Fibroblast of the aortic adventitia (primary cell): Measurements from ENCODE around the gene TEX261. TPM values are rescaled to one million over a fixed set of nuclear protein-coding genes. Genes with fewer than 3 reads are reported as not detected.

ENCODE experiments used
- DNase-seq: peaks from one replicate; pipeline ENCODE4 v3.0.0-alpha.2; 2010; ENCODE audit warnings: low read depth
- H3K4me3 ChIP-seq: 2 replicates; pipeline ENCODE4 v1.5.1; 2011; ENCODE audit warnings: low read depth, mild to moderate bottlenecking, control low read depth, low read length, moderate library complexity
- total RNA-seq: library from RNA; depleted of rRNA; stranded (reverse); fragments of >200 nt; gene quantifications from 2 replicates; pipeline ENCODE4 v1.2.3, GENCODE V29; 2012; ENCODE audit warnings: low replicate concordance
- TF ChIP-seq, protein P1 (sequence below): IDR thresholded peaks from 2 replicates; pipeline ENCODE4 v1.5.1; 2011; ENCODE audit warnings: mild to moderate bottlenecking, low read length, control low read depth, inconsistent platforms; ENCODE audit not compliant: insufficient read depth

Gene TEX261
- total RNA-seq, 1 donor = 44.2 TPM

DNA sequence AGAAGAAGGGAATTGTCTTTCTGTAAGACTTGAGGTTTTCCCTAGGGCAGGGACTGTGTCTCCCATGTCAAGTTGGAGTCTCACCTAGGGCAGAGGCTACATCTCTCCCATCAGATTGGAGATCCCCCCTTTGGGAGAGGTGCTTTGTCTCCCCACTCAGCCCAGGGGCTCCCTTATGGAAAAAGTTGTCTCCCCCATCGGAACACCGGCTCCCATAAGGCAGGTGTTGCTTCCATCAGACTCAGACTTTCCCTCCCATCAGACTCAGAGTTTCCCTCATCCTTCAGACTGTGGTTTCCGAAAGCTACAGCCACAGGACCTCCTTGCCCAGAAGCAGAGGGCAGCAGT is 10.5 kb downstream of the TEX261 start:
- DNase-seq = no peak
- H3K4me3 ChIP-seq = no peak overlapping the region
- TF ChIP-seq, protein P1, sequence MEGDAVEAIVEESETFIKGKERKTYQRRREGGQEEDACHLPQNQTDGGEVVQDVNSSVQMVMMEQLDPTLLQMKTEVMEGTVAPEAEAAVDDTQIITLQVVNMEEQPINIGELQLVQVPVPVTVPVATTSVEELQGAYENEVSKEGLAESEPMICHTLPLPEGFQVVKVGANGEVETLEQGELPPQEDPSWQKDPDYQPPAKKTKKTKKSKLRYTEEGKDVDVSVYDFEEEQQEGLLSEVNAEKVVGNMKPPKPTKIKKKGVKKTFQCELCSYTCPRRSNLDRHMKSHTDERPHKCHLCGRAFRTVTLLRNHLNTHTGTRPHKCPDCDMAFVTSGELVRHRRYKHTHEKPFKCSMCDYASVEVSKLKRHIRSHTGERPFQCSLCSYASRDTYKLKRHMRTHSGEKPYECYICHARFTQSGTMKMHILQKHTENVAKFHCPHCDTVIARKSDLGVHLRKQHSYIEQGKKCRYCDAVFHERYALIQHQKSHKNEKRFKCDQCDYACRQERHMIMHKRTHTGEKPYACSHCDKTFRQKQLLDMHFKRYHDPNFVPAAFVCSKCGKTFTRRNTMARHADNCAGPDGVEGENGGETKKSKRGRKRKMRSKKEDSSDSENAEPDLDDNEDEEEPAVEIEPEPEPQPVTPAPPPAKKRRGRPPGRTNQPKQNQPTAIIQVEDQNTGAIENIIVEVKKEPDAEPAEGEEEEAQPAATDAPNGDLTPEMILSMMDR = no peak

DNA sequence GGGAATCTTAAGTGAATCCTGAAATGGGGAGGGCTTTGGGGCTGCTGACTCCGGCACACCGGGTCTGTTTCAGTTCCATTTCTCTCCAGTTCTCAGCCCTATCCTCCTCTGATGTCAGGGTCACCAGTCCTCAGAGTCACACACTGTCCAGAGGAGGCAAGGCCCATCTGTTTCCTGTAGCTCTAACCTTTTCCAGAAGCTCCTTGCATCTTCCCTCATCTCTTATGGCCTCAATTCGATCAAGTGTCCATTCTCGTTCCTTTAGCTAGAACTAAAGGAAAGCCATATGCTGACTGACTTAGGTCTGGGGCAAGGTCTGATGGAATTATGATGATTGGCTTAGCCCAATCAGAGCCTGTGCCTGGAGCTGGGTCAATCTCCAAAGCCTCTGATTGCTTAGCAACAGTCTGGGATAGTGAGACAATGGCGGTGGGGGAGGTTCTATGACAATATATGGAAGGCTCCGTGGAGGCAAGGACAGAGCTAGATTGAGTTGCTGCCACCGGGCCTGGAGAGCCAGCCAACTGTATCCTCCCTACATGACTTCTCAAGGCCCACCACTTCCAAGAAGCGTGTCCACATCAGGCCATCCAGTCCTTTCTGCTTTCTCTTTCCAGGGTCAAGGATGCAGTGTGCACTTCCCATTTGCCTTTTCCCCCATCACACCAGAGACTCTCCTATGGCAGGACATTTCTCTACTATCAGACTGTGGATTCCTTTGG is 11.0 kb downstream of the TEX261 start:
- TF ChIP-seq, protein P1 = no peak
- no peak for DNase-seq

DNA sequence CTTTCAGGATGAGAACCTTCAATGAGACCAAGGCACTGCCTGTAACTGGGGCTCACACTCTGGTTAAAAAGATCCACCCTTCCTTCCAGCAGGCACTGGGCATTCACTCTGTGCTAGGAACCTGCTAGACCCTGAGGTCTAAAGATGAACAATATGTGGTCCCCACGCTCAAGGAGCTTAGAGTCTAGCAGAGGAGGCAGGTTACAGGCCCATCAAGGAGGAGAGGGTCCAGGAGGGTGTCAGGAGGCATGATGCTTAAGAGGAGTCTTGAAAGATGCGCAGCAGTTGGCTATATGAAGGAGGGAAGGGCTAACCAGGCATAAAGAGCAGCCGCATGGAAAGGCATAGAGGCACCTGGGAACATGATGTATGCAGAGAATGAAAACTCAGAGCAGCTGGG is 11.7 kb downstream of the TEX261 start:
- TF ChIP-seq, protein P1 = no peak
- no peak for DNase-seq
- no peak overlapping the region for H3K4me3 ChIP-seq

More for the DNA sequence above, 11.0 kb downstream of the TEX261 start:
- no peak overlapping the region for H3K4me3 ChIP-seq

DNA sequence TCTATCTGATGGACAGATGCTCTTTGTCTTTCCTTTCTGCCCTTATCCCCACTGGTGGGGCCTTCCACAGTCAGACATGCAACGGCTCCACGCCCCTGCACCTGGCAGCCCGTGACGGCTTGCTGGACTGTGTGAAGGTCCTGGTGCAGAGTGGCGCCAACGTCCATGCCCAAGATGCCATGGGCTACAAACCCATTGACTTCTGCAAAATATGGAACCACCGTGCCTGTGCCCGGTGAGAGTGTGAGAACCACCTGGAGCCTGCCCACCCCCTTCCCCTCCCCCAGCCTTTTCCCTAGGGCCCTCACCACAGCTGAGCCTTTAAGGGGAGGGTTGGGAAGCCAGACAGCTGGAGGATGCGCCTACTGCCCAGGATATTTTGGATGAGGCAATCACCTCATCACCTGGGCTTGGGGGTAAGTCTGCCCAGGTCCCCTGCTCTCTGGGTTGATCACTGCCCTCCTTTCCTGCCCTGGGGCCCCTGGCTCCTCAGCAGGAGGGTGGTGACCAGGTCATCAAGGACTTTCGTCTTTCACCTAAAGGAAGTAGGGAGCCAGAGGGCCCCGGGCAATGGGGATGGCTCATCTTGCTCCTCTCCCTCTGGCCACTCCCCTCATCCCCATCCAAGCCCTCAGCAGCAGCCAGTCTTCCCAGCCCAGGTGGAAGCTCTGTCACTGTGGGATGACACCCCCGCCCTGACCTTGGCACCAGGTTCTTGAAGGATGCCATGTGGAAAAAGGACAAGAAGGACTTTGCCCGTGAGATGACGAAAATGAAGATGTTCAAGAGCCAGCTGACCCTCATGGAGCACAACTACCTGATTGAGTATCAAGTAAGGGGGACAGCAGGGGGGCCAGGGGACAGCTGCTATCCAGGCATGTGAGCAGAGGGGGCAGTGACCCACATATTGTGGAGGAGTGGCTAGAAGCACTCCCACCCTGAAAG is 12.5 kb downstream of the TEX261 start:
- DNase-seq = no peak
- no peak overlapping the region for H3K4me3 ChIP-seq
- TF ChIP-seq, protein P1 = no peak

DNA sequence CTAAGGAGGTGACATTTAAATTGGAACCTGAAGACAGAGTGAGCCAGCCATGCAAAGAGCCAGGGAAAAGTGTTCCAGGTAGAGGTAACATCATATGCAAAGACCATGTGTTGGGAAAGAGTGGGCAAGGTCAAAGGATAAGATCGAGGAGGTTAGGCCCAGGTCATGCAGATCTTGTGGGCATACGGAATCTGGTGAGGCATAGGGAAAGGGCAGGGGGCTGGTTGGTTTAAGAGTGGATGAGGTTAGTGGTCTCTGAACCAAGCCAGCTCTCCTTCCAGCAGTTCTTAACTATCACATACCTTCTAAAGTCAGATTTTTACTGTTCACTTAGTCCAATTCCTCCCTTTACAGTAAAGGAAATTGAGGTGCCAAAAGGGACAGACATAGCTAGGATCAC is 13.3 kb downstream of the TEX261 start:
- H3K4me3 ChIP-seq = no peak overlapping the region
- TF ChIP-seq, protein P1 = no peak
- DNase-seq = no peak

DNA sequence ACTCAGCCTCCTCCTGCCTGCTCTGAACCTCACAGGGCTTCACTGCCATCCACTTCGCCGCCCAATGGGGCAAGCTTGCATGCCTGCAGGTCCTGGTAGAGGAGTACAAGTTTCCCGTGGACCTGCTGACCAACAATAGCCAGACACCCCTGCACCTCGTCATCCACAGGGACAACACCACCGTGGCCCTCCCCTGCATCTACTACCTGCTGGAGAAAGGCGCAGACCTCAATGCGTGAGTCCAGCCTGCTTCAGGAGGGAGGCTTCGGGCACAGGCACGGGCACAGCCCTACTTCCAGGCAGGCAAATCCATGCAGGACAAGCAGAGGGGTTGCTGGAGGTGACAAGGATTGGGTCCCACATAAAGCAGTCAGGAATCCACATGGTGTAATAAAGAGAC is 15.0 kb downstream of the TEX261 start:
- TF ChIP-seq, protein P1 = no peak
- DNase-seq = no peak
- H3K4me3 ChIP-seq = no peak overlapping the region
